Epithelial cell of proximal tubule (primary cell): Measurements from ENCODE around the gene CD320. TPM values are rescaled to one million over a fixed set of nuclear protein-coding genes. Genes with fewer than 3 reads are reported as not detected.

Experiments
- DNase-seq: peaks from one replicate; pipeline ENCODE4 v3.0.0-alpha.2; 2011; ENCODE audit warnings: low read depth
- H3K4me3 ChIP-seq: 2 replicates; pipeline ENCODE4 v1.5.1; 2011; ENCODE audit warnings: low read depth, mild to moderate bottlenecking, low read length
- total RNA-seq: library from RNA; depleted of rRNA; stranded (reverse); fragments of >200 nt; gene quantifications from 2 replicates; pipeline ENCODE4 v1.2.3, GENCODE V29; 2015
- TF ChIP-seq, protein P1 (sequence below): conservative IDR thresholded peaks from 2 replicates; pipeline ENCODE4 v1.5.1; 2012; ENCODE audit warnings: low read depth, mild to moderate bottlenecking, low read length

CD320 gene
- total RNA-seq, 1 donor from 2014 or later, result 238 TPM

DNA sequence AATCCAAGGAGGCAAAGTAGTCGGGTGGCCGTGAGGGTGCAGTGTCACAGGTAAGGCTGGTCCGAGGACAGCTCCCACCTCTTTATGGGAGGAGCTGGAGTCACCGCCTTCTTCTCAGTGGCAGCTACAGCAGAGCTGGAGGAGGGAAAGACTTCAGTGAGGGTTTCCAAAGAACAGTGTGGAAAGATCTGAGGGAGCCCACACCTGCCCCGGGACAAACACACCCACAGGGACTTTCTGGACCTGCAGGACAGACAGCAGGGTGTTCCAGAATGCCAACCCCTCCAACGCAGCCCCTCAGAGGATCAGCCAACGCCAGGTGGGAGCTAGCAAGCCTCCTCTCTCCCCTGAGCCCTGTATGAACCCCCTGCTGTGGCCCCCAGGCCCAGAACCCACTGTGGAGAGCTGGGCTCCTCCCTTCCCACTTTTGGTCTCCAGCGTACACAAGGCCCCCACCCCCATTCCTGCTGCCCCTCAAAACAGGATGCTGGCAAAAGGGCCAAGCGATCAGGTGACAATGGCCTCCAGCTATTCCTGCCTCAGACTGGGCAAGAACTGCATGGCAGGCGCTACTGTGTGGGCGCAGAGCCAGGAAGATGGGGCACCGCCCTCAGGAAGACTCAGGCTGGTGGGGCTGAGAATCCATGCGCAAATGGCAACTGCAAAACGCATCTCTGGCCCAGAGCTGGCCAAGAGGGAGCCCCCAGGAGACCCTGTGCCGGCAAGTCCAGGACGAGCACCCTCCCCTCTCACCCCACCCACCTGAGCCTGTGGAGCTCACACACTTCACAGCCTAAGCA is 3.5 kb upstream of the CD320 start:
- no peak overlapping the region for H3K4me3 ChIP-seq
- no peak for DNase-seq
- TF ChIP-seq, protein P1, sequence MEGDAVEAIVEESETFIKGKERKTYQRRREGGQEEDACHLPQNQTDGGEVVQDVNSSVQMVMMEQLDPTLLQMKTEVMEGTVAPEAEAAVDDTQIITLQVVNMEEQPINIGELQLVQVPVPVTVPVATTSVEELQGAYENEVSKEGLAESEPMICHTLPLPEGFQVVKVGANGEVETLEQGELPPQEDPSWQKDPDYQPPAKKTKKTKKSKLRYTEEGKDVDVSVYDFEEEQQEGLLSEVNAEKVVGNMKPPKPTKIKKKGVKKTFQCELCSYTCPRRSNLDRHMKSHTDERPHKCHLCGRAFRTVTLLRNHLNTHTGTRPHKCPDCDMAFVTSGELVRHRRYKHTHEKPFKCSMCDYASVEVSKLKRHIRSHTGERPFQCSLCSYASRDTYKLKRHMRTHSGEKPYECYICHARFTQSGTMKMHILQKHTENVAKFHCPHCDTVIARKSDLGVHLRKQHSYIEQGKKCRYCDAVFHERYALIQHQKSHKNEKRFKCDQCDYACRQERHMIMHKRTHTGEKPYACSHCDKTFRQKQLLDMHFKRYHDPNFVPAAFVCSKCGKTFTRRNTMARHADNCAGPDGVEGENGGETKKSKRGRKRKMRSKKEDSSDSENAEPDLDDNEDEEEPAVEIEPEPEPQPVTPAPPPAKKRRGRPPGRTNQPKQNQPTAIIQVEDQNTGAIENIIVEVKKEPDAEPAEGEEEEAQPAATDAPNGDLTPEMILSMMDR, result no peak

GRCh38 chr19:8310342-8311055 is 2.3 kb upstream of the CD320 start:
- TF ChIP-seq, protein P1, result no peak

DNA sequence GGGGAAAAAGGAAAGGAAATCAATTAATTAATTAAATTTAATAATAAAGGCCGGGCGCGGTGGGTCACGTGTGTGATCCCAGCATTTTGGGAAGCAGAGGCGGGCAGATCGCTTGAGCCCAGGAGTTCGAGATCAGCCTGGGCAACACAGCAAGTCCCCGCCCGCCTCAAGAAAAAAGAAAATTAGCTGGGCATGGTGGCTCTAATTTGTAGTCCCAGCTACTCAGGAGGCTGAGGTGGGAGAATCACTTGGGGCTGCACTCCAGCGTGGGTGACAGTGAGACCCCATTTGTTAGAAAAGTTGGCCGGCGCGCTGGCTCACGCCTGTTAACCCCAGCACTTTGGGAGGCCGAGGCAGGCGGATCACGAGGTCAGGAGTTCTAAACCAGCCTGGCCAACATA is 733 bp upstream of the CD320 start:
- peak overlapping the region; percentile 72 for H3K4me3 ChIP-seq
- DNase-seq, result no peak
- TF ChIP-seq, protein P1, result no peak

More at GRCh38 chr19:8310342-8311055, 2.3 kb upstream of the CD320 start:
- H3K4me3 ChIP-seq, result no peak overlapping the region
- no peak for DNase-seq

GRCh38 chr19:8307400-8307964 is 676 bp downstream of the CD320 start:
- TF ChIP-seq, protein P1, result no peak
- DNase-seq, result no peak
- peak overlapping the region; percentile 72 for H3K4me3 ChIP-seq

DNA sequence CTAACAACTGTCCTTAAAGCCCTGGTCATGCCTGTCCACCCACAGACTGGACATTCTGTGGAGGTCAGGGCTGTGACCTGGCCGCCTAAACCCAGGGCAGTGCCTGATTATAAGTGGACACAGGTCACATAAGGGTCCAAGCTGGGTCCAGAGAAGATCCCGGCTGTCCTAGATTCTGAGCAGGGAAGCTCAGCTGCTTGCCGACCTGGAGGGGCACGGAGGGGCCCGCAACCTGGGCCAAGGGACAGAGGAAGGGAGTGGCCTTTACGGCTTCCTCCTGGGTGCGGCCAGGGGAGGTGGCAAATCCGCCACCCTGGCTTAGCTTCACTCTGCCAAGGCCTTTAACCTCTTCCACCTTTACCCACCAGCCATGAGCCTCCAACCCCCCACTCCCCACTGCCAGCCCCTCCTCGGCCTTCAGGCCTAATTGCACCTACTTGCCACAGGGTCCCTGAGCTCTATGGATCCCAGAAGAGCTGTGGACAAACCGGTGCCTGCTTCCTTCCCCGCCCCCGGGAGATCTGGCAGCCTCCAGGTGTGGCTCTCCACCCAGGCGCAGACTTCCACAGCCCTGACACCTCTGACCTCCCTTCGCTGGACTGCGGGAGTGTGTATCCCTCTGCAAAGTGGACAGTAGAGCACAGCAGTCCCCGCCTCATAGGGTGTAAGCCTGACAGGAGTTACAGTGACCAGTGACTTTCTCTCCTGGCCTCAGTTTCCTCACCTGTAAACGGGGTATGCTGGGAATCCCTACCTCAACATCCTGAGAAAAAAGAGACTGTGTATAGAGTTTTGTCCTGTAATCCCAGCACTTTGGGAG is 1.7 kb downstream of the CD320 start:
- DNase-seq, result no peak
- H3K4me3 ChIP-seq, result no peak overlapping the region
- TF ChIP-seq, protein P1, result no peak

- TF ChIP-seq, protein P1, result no peak
- H3K4me3 ChIP-seq, result no peak overlapping the region
- no peak for DNase-seq
Measured at GRCh38 chr19:8305798-8306197, 2.4 kb downstream of the CD320 start.
